ENCODE data around the gene CYTH4. TPM values are rescaled to one million over a fixed set of nuclear protein-coding genes. Genes with fewer than 3 reads are reported as not detected.

Gene CYTH4
- total and polyA plus RNA-seq, 2 of the 8 experiments (the other 6 are each of a cell fraction or from before 2014, with no cell fraction given): 0.09 TPM; not detected in 1

- no peak for TF ChIP-seq TAF7 (optimal IDR thresholded peaks at IDR 0.05; ENCODE audit: borderline replicate concordance, low read depth, low read length)
- no peak for TF ChIP-seq CREB1 (IDR thresholded peaks at IDR 0.05)
- TF ChIP-seq ATF3 (IDR thresholded peaks at IDR 0.05; ENCODE audit: insufficient read depth, low read depth, low read length): no peak
- TF ChIP-seq PHF8 (conservative IDR thresholded peaks at IDR 0.05; ENCODE audit: low read depth, low read length): no peak
- TF ChIP-seq YY1 (IDR thresholded peaks at IDR 0.05; ENCODE audit: low read depth, low read length): no peak
These were observed 81.1 kb downstream of the CYTH4 start (continued) for GRCh38 chr22:37363261-37363992.

Other genes starting within 250 kb of the CYTH4 start
- gene KCTD17, start 230.8 kb upstream of the CYTH4 start, total RNA-seq (2021; fragmentation: NEBNext Ultra II Directional; extraction: Animal tissue kit (Norgen Biotek cat#: 25700)): 35.8 and 39.4 TPM in 2 replicates
- gene KCTD17, start 230.8 kb upstream of the CYTH4 start, polyA plus RNA-seq (2011; rRNA removed): 44.0 and 69.0 TPM in 2 replicates
- gene TMPRSS6, start 172.8 kb upstream of the CYTH4 start, total RNA-seq (2021; fragmentation: NEBNext Ultra II Directional; extraction: Animal tissue kit (Norgen Biotek cat#: 25700)): not detected in 2 replicates
- gene TMPRSS6, start 172.8 kb upstream of the CYTH4 start, polyA plus RNA-seq (2011; rRNA removed): 0.02 and 0.05 TPM in 2 replicates
- 0.67 and 1.3 TPM in 2 replicates for gene IL2RB, start 132.6 kb upstream of the CYTH4 start, total RNA-seq (2021; fragmentation: NEBNext Ultra II Directional; extraction: Animal tissue kit (Norgen Biotek cat#: 25700))
- 0.67 and 1.1 TPM in 2 replicates for gene IL2RB, start 132.6 kb upstream of the CYTH4 start, polyA plus RNA-seq (2011; rRNA removed)
- 3.1 and 4.6 TPM in 2 replicates for gene C1QTNF6, start 94.3 kb upstream of the CYTH4 start, total RNA-seq (2021; fragmentation: NEBNext Ultra II Directional; extraction: Animal tissue kit (Norgen Biotek cat#: 25700))
- gene C1QTNF6, start 94.3 kb upstream of the CYTH4 start, polyA plus RNA-seq (2011; rRNA removed): 5.9 and 6.5 TPM in 2 replicates
- gene SSTR3, start 70.0 kb upstream of the CYTH4 start, total RNA-seq (2021; fragmentation: NEBNext Ultra II Directional; extraction: Animal tissue kit (Norgen Biotek cat#: 25700)): 0.22 and 0.54 TPM in 2 replicates
- gene SSTR3, start 70.0 kb upstream of the CYTH4 start, polyA plus RNA-seq (2011; rRNA removed): 0.61 and 0.77 TPM in 2 replicates
- 2.1 and 2.3 TPM in 2 replicates for gene RAC2, start 38.2 kb upstream of the CYTH4 start, total RNA-seq (2021; fragmentation: NEBNext Ultra II Directional; extraction: Animal tissue kit (Norgen Biotek cat#: 25700))
- 4.3 and 6.1 TPM in 2 replicates for gene RAC2, start 38.2 kb upstream of the CYTH4 start, polyA plus RNA-seq (2011; rRNA removed)
- gene ELFN2, start 145.0 kb downstream of the CYTH4 start, total RNA-seq (2021; fragmentation: NEBNext Ultra II Directional; extraction: Animal tissue kit (Norgen Biotek cat#: 25700)): 0.63 and 0.88 TPM in 2 replicates
- 0.88 and 1.3 TPM in 2 replicates for gene ELFN2, start 145.0 kb downstream of the CYTH4 start, polyA plus RNA-seq (2011; rRNA removed)
- gene MFNG, start 203.9 kb downstream of the CYTH4 start, total RNA-seq (2021; fragmentation: NEBNext Ultra II Directional; extraction: Animal tissue kit (Norgen Biotek cat#: 25700)): 1.7 and 1.8 TPM in 2 replicates
- gene MFNG, start 203.9 kb downstream of the CYTH4 start, polyA plus RNA-seq (2011; rRNA removed): 5.5 and 8.0 TPM in 2 replicates
- gene CARD10, start 236.9 kb downstream of the CYTH4 start, total RNA-seq (2021; fragmentation: NEBNext Ultra II Directional; extraction: Animal tissue kit (Norgen Biotek cat#: 25700)): 14.4 and 14.6 TPM in 2 replicates
- gene CARD10, start 236.9 kb downstream of the CYTH4 start, polyA plus RNA-seq (2011; rRNA removed): 13.5 and 17.4 TPM in 2 replicates

Data from H1 (cell line).